NCI-H146 treated with DMSO at 0.1 percent for 48 hours (cell line): ENCODE measurements around the gene KNSTRN.

Source experiments
- DNase-seq: peaks from one replicate; lab custom pipeline; 2025; ENCODE audit not compliant: unreplicated experiment; lab: John Stamatoyannopoulos, UW

Gene KNSTRN

DNA sequence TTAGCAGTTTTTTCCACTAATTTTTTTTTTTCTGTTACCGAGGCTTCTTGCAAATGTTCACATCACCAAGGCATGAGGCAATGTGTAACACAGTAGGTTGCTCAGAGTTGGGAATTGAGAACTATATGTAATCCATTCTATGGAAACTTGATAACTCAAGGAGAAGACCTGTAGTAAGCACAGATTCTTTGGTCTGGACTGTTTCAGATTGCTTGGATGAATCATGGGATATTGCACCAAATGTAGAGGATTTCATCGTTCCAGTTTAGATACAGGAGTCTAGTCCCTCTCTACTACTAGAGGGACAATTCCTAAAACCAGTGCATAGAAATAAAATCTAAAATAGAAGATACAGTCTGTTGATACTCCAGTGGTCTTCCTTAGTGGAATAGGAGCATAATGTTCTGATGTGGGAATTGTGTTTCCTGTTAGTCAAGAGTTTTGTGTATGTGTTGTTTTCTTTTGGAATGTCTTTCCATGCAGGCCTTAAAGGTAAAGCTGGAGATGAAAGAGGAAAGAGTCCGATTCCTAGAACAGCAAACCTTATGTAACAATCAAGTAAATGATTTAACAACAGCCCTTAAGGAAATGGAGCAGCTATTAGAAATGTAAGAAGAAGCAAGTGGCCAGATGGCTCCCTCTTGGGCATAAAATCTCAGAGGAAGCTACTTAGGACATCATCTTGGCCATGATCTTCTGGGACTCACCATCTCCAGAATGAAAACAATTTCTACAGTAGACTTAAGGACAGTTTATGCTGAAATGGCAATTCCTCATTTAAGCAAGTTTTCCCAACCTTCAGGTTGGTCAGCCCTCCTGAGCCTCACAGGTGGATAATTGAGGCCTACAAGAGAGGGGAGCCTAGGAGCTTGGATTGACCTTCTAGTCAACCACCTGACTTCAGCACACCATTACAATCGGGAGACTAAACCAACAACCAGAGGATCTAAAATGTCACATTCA lies 10.7 kb downstream of the KNSTRN start:
- DNase-seq: no peak

DNA sequence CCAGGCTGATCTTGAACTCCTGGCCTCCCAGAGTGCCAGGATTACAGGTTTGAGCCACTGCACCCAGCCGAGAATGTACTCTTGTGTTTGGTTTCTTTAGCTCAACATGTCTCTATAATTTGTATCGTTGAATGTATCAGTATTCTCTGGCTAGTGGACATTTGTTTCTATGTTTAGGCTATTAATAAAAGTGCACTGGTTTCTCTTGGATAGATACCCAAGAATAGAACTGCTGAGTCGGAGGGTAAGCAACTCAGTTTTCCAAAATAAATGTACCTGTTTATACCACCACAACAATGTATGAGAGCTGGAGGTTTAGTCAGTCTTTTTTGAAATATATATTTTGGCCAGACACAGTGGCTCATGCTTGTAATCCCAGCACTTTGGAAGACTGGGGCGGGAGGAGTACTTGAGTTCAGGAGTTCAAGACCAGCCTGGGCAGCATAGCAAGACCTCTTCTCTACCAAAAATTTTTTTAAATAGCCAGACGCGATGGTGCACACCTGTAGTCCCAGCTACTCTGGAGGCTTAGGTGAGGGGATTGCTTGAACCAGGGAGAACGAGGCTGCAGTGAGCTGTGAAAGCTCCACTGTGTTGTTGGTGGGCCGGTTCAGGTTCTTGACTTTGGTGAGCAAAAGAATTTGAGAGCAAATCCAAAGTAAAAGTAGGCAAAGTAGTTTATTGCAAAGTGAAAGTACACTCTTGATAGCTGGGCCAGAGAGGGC lies 15.3 kb downstream of the KNSTRN start:
- no peak for DNase-seq

DNA sequence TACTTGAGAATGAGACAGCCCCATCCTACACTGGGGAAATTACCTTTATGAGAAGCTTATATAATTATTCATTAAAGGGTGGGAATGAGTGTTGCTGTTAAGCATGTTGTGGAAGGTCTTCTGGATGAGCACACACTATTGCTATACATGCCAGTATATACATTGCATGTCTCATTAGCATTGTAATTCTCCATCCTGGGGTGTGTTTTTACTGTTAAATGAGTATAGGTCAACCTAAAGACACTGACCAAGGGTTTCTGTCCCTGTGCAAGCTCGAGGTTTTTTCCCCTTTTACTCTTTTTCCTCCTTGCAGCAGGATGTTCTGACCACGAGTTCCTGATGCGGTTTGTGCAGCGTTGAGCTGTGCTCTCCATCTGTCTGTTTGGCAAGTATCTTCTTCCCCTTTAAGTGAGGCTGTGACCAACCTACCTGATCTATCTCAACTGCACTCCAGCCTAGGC lies 15.9 kb downstream of the KNSTRN start:
- DNase-seq: no peak

DNA sequence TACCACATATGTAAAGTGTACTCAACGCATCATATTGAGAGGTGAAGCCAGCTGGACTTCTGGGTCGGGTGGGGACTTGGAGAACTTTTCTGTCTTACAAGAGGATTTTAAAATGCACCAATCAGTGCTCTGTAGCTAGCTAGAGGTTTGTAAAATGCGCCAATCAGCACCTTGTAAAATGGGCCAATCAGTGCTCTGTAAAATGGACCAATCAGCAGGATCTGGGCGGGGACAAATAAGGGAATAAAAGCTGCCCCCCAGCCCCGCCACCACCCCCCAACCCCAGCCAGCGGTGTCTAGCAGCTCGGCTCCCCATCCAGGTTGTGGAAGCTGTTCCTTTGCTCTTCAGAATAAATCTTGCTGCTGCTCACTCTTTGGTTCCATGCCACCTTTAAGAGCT lies 16.8 kb downstream of the KNSTRN start:
- no peak for DNase-seq

DNA sequence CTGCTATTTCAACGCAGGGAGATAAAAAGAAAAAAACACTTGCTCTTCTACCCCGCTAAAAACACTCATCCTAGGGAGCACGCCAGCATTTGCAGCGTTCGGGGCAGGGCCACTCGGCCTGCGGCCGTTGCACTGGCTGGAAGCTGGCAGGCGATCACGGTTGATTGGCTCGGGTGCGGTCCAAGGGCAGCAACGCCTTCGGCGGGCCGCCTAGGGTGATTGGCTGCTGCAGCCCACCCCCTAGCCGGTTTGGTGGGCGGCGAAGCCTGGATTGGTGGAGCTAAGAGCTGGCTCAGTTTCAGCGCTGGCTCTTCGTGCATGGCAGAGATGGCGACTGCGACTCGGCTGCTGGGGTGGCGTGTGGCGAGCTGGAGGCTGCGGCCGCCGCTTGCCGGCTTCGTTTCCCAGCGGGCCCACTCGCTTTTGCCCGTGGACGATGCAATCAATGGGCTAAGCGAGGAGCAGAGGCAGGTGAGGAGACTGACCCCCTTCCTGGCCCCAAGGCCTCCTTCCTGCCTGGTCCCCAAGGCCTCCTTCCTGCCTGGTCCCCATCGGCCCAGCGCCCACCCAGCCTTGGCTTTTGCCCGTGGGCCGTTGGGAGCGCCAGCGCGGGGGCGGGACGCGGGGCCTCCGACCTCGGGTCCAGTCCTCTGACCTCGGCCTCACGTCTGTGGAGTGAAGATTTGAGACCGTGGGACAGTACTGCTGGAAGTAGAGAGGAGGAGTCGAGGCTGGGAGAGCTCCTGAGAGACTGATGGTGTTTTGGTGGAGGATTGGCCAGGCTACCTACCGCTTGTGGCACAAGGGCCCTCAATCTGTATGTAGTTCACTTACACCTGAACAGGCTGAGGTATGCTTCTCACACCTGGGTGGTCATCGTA lies 23.2 kb downstream of the KNSTRN start, which contains the start of gene IVD:
Gene IVD, plus strand, starts transcription at position 295 of the 881 bp plus-strand sequence. Its CDS starts 33 bp downstream, at position 328.
- DNase-seq: peak; percentile 79

DNA sequence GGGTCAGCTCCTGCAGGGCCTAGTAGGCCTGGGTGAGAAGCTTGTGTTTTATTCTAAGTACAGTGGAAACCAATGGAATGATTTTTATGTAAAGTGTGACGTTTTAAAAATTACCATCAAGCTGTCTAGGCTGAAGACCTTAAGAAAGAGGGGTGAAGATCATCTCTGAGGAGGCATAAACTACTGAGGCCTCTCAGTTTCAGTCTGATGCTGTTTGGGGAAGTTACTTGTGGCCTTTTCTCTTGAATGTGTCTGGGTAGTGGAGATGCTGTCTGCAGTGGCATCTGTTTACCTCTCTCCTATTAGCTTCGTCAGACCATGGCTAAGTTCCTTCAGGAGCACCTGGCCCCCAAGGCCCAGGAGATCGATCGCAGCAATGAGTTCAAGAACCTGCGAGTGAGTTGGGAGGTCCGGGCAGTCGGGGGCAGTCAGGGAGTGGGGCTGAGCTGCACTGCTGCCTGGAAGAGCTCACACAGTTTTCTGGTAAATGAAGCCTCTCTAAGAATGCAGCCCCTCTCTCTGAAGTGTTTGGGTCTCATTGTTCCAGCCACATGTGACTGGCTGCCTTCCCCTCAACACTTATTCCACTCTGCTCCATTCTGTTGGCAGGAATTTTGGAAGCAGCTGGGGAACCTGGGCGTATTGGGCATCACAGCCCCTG lies 24.9 kb downstream of the KNSTRN start:
- no peak for DNase-seq

DNA sequence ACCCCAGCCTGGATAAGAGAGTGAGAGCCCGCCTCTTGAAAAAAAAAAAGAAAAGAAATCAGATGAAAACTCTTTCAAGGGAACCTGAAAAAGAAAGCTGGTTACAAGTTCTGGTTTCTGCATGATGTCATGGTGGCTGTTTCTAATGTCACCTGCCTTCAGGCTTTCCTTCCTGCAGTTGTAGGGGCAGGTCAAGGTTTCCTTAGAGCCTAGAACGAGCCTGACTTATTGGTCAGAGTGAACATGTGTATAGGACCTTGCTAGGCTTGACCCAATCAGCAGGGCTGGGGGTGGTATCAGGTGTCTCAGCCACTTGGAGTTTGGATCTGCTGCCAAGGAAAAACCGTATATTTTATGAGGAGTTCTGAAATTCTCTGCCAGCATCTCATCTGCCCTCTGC lies 26.8 kb downstream of the KNSTRN start:
- DNase-seq: no peak

DNA sequence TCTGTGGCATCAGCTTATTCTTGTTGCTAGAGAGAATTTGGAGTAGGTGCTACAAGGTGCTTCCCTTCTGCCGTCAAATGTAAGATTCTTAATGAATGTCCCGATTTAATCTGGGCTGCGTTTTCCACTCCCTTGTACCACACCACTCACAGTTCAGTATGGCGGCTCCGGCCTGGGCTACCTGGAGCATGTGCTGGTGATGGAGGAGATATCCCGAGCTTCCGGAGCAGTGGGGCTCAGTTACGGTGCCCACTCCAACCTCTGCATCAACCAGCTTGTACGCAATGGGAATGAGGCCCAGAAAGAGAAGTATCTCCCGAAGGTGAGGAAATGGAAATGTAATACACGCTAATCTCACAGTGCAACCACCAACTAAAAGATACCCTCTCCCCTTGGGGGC lies 28.0 kb downstream of the KNSTRN start:
- no peak for DNase-seq

DNA sequence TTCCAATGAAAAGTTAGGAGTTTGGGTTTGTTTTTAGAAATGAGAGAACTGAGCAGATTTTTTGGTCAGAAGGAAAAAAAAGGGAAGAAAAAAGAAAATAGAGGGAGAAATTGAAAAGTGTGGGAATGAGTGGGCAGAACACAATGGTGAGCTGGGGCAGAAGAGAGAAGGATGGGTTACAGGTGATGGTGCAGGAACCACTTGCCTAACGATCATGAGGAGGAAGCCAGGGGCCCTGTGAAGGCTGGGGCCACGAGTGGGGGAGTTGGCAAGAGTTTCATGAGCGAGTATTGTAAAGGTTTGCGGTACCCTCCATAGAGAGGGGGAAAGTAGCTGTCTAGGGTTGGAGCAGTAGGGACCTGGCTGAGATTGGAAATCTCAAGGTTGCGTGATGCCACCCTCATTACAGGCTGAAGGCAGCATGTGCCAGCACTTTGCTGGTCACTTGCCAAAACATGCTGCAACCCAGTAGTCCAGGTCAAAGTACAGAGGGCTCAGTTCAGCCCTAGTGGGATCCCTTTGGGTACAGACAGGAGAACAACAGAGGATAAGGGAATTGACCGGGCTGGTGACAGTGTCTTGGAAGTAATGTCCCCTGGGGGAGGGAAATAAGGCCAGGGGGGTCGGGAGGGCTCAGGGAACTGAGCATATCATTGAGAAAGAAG lies 29.7 kb downstream of the KNSTRN start:
- no peak for DNase-seq

DNA sequence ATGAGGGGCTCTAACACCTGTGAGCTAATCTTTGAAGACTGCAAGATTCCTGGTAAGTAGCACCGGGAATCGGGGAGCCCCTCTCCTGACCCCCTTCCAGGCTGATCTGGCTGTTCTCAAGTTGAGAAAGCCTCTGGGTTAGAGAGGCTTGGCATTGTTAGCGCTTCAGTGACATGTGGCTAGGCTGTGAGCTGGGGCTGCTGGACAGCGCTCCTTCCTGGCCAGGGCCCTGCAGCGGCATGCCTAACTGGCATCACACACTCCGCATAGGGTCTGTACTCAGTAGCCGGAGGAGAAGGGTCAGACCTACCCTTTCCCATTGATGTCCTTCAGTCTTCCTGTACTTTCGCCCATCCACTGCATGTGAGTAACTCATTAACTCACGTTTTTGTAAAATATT lies 30.5 kb downstream of the KNSTRN start:
- DNase-seq: no peak

DNA sequence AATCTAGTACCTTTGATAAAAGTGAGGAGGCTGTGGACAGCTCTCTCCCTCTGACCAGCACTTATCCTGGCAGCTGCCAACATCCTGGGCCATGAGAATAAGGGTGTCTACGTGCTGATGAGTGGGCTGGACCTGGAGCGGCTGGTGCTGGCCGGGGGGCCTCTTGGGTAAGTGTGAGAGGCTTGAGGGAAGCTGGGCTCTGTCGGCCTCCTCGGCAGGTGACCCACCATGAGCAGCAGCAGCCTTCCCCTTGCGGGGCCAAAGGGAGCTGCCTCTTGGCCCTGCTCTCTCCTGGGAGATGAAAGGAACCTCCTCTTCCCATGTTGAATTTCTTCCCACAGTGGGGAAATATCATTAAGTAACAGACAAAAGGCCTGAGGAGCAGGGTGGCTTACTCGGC lies 32.3 kb downstream of the KNSTRN start:
- DNase-seq: no peak

DNA sequence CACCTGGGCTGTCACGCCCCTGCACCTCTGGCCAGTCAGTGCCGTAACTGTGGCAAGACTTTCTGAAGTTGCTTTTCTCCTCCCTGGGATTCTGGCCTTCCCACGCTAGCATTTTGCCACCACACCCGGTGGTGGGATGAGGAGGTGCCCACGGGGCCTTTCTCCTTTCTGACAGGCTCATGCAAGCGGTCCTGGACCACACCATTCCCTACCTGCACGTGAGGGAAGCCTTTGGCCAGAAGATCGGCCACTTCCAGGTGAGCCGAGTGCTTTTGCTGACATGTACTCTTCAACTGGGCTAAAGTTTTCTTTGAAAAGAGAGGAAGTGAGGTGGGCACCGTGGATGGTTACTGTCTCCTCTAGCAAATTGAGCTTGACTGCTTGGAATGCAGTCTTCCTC lies 32.7 kb downstream of the KNSTRN start:
- DNase-seq: no peak

DNA sequence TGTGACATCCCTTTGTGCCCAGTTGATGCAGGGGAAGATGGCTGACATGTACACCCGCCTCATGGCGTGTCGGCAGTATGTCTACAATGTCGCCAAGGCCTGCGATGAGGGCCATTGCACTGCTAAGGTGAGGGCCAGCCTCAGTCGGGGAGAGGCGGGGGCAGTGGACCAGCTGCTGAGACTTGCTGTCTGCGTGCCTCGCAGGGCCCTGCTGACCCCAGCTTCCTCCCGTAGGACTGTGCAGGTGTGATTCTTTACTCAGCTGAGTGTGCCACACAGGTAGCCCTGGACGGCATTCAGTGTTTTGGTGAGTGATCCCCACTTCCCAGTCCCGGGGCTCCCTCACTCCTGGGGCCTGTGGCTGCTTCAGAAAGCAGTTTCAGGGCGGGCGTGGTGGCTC lies 33.5 kb downstream of the KNSTRN start:
- DNase-seq: no peak

DNA sequence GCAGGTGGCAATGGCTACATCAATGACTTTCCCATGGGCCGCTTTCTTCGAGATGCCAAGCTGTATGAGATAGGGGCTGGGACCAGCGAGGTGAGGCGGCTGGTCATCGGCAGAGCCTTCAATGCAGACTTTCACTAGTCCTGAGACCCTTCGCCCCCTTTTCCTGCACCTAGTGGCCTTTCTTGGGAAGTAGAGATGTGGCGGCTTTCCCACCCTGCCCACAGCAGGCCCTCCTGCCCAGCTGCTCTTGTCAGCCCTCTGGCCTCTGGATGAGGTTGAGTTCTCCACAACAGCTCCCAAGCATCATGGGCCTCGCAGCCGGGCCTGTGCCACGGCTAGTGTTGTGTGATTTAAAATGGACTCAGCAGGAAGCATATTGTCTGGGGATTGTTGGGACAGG lies 35.6 kb downstream of the KNSTRN start:
- no peak for DNase-seq

DNA sequence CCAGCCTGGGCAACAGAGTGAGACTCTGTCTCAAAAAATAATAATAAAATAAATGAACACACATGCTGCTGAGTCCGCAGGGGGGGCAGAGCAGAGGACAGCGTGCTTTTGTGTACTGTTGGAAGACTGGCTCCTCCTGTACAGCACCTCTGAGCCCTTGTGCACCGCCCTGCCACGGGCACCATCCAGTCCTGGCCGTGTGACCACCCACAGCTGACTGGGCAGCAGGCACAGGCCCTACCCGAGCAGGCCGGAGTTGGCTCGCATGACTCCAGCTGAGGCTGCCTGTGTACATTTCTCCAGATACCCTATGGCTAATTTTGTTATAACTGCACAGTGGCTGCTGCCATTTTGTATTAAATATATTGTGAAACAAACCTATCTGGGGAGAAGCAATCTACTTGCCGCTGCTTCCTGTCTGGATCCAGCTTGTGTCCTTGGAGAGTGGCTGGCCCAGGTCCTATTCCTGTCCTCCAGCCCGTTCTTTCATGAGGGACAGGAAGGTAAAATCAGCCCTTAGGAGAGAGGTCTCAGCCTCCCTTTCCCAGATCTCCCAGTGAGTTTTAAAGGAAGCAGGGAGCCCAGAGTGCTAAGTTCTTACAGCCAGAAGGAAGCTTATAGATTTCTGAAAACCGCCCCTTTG lies 37.7 kb downstream of the KNSTRN start:
- no peak for DNase-seq

DNA sequence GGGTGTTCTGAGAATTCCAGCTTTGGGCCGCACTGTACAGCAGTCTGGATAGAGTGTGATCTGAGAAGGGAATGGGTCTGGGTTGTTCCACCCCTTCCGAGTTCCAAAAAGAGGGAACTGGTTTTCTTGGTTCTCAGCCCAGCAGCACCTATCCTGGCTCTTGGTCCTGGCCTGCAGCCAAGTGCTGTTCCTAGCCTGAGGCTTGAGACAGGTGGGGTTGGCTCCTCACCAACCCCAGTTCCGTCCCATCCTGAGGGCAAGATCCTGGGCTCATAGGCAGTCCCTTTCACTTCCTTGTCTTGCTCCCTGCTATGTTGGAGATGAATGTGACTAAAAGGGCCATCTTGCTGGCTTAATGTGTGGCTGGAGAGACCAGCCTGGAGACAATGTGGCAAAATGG lies 38.3 kb downstream of the KNSTRN start:
- no peak for DNase-seq

DNA sequence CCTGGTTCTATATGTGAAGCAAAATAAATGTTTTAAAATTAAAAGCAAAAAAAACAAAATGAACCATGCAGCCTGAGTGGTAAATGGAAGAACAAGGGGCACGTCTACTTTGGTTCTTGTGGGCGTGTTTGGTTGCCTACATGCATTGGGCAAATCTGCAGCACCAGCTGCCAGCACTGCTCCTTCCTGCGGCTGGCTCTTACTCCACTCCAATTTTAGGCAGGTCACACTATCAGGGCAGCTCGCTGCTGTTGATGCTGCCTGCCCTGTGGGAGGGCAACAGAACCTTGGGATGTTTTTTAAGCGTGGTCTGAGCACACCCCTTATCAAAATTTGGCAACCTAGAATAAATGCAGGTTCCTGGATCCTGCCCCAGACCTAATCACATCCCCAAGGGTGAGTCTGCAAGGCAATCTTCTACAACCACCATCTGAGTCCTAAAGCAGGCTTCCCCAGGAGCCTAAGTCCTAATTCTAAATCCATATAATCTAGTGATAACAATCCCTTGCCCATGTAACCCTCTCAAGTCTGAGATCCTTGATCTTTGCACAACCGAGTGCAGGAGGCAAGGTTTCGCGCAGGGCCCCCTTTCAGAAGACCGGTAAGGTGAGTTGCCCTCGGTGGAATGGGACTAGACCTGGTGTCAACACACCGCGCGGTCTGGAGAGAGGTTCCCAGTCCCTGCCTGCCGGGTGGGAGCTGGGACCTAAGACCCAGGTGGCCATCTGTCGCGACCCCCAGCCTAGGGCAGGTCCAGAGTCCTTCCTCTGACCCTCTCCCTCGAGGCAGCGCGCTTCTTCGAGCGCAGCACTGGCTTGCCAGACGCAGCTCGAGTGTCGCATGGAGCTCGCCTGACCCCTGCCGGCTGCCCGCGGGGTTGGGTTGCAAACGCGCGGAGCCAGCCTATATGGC lies 39.0 kb downstream of the KNSTRN start:
- peak; percentile 9 for DNase-seq

DNA sequence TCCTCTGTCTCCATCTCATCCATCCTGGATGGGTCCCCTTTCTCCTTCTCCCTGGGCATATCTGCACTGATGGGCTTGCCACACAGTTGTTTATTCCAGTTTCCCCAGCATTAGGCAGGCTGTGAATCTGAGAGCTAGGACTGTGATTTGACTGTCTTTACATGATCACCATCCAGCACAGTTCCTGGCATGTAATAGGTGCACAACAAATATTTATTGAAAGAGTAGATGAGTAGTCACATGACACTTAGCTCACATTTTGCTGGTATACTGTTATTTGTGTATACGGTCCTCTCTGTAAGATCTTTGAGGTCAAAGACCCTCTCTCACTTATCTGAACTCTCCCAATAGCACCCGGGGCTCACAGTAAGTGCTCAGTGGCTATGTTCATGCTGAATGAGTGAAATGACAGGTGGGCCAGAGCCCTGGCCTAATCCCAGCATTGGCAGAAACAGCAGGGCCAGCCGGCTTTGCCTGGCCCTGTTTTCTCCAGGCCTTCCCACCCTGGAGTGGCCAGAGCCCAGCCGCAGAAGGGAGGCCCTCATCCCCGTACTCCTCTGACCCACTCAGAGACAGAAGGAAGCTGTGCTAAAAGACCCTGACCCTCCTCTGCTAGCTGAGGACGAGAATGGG lies 42.1 kb downstream of the KNSTRN start:
- DNase-seq: no peak
